Smooth muscle cell (in vitro differentiated cells): ENCODE data around the gene ARHGDIA. TPM values are rescaled to one million over a fixed set of nuclear protein-coding genes. Genes with fewer than 3 reads are reported as not detected.
A peak's percentile ranks its signal among the peaks of the same experiment; 100 is the strongest.

Experiments used
- DNase-seq: peaks from one replicate; lab custom pipeline; 2025; ENCODE audit not compliant: unreplicated experiment; lab: John Stamatoyannopoulos, UW
- H2AFZ ChIP-seq: fragments of 200-600 bp; sonication (generic); 2 replicates; pipeline ENCODE4 v1.6.0; 2016; ENCODE audit warnings: antibody characterized with exemption, low read depth, mild to moderate bottlenecking
- H3F3A ChIP-seq: fragments of 200-600 bp; sonication (generic); 2 replicates; pipeline ENCODE4 v1.6.0; 2017; ENCODE audit warnings: antibody characterized with exemption, low read depth
- H3K27ac ChIP-seq: fragments of 200-600 bp; sonication (generic); 2 replicates; pipeline ENCODE4 v1.5.1; 2016; ENCODE audit warnings: low read depth, mild to moderate bottlenecking
- H3K27me3 ChIP-seq: fragments of 200-600 bp; sonication (generic); 2 replicates; pipeline ENCODE4 v1.6.1; 2016; ENCODE audit warnings: low read depth, mild to moderate bottlenecking
- H3K36me3 ChIP-seq: fragments of 200-600 bp; sonication (generic); 2 replicates; pipeline ENCODE4 v1.5.1; 2016; ENCODE audit warnings: low read depth
- H3K4me1 ChIP-seq: fragments of 200-600 bp; sonication (generic); 2 replicates; pipeline ENCODE4 v1.5.1; 2016; ENCODE audit warnings: low read depth
- H3K4me2 ChIP-seq: fragments of 200-600 bp; sonication (generic); 2 replicates; pipeline ENCODE4 v1.6.0; 2016; ENCODE audit warnings: mild to moderate bottlenecking
- H3K4me3 ChIP-seq: fragments of 200-600 bp; sonication (generic); 2 replicates; pipeline ENCODE4 v1.5.1; 2016; ENCODE audit warnings: mild to moderate bottlenecking
- H3K79me2 ChIP-seq: fragments of 200-600 bp; sonication (generic); 2 replicates; pipeline ENCODE4 v1.6.0; 2016; ENCODE audit warnings: low read depth, mild to moderate bottlenecking
- H3K9ac ChIP-seq: fragments of 200-600 bp; sonication (generic); 2 replicates; pipeline ENCODE4 v1.6.0; 2016; ENCODE audit warnings: low read depth
- H3K9me3 ChIP-seq: fragments of 200-600 bp; sonication (generic); replicated peaks from 2 replicates; pipeline ENCODE4 v1.5.1; 2016; ENCODE audit warnings: low read depth
- H4K20me1 ChIP-seq: fragments of 200-600 bp; sonication (generic); 2 replicates; pipeline ENCODE4 v1.6.0; 2016; ENCODE audit warnings: low read depth
- WGBS: methylation state at CpG from one replicate; pipeline ENCODE4 v1.1.7; 2016; ENCODE audit warnings: low lambda C conversion rate; 5-methylcytosine and 5-hydroxymethylcytosine counted together
- polyA plus RNA-seq: library from polyadenylated mRNA; unstranded; fragments of >200 nt; fragmentation: Nextera tagmentation; extraction: Ambion mirVana; gene quantifications from 2 replicates; pipeline ENCODE4 v1.2.1, GENCODE V29; 2016
- total RNA-seq: library from RNA; depleted of rRNA; stranded (reverse); fragments of >200 nt; gene quantifications from 2 replicates; pipeline ENCODE4 v1.2.3, GENCODE V29; 2014
- TF ChIP-seq, protein P1 (sequence below): fragments of 200-600 bp; sonication (generic); IDR thresholded peaks from 2 replicates; pipeline ENCODE4 v1.5.1; 2017; ENCODE audit warnings: borderline replicate concordance, mild to moderate bottlenecking, antibody characterized with exemption; ENCODE audit not compliant: insufficient read depth, poor library complexity, severe bottlenecking

The ARHGDIA gene
- total and polyA plus RNA-seq, 2 experiments from 2014 or later = 256 to 360 TPM

DNA sequence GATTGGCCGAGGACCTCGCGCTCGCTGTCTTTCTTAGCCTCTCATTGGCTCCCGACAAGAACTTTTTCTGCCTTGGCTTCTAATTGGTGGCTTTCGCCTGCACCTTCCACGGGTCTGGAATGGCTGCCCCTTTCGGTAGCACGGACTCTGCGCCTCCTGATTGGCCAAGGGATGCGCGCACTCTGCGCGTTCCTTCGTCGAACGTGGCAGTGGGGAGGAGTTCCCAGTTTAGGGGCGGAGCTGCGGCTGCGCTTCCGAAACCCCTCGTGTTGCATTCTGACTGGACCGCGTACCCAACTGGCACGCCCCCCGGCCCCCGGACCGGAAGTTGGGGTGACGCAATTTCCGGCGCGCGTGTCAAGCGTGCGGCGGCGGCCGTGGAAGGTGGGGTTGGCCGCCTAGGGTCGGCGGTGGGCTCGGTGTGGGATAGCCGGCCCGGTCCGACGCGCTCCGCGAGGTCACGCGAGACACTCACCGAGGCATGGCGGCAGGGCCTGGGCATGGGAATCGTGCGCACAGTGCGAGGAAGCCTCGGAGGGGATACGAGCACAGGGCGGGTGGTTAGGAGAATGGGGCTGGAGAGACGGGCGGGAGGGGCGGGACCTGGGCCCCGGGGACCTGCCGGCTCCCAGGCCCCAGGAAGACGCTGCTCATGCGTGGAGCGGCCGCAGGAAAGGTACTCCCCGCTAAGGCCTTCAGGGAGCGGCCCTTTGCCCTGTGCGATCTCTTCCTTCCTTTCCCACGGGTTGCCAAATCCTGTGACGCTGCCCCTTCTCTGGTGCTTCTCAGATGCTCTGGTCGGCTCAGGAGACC is 10.2 kb downstream of the ARHGDIA start:
- H3K4me2 ChIP-seq = peak overlapping the region; percentile 98
- peaks cover 26% of the 10 kb centered on the region for H3K4me1 ChIP-seq
- peak overlapping the region; percentile 98 for H3K27ac ChIP-seq
- H3K27me3 ChIP-seq = no peaks in the 10 kb centered on the region
- peaks cover 6% of the 10 kb centered on the region for H3K36me3 ChIP-seq
- TF ChIP-seq, protein P1, sequence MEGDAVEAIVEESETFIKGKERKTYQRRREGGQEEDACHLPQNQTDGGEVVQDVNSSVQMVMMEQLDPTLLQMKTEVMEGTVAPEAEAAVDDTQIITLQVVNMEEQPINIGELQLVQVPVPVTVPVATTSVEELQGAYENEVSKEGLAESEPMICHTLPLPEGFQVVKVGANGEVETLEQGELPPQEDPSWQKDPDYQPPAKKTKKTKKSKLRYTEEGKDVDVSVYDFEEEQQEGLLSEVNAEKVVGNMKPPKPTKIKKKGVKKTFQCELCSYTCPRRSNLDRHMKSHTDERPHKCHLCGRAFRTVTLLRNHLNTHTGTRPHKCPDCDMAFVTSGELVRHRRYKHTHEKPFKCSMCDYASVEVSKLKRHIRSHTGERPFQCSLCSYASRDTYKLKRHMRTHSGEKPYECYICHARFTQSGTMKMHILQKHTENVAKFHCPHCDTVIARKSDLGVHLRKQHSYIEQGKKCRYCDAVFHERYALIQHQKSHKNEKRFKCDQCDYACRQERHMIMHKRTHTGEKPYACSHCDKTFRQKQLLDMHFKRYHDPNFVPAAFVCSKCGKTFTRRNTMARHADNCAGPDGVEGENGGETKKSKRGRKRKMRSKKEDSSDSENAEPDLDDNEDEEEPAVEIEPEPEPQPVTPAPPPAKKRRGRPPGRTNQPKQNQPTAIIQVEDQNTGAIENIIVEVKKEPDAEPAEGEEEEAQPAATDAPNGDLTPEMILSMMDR = no peak
- peak overlapping the region; percentile 74 for H3K4me3 ChIP-seq
- no peak overlapping the region for H2AFZ ChIP-seq
- no peaks in the 10 kb centered on the region for H3K9me3 ChIP-seq
- H4K20me1 ChIP-seq = peaks cover 74% of the 10 kb centered on the region
- peaks cover 85% of the 10 kb centered on the region for H3K79me2 ChIP-seq
- WGBS = 1% methylated on average over 58 of the region's 74 CpGs
- DNase-seq = peak; percentile 99
- H3K9ac ChIP-seq = peak overlapping the region; percentile 94
- peaks cover 20% of the 10 kb centered on the region for H3F3A ChIP-seq

DNA sequence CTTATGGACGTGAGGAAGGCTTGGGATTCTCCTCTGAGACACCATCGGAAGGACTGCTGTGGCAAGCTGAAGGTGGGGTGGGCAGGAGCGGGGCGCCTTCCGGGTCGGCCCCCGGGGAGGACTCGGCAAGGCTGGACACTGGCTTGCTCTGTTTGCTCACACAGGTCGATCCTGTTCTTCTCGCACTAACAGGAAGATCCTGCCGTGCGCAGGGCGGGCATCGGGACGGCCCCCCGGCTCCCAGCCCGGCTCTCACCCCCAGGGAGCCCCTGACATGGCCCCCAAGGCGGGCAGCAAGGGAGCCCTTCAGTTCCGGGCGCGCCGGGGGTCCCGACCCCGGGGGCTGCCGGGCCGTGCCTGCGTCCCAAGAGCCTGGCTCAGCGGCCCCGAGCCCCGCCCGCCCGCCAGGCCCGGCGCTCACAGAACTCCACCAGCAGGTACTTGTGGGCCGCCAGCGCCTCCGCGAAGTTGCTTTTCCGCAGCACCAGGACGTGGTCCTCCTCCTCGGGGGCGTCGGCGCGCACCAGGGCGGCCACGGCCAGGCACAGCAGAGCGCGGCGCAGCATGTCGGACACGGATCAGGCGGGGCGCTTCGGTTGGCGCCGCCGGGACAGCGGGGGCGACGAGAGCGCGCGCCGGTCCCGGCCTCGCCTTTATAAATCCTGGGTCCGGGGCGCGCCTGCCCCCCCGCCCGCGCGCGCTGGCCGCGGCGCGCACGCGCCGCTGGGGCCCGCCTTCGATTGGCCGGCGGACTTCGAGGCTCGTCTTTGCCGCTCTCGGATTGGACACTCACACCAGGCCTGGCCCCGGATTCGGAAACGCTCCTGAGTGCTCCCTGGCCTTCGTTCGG is 11.0 kb downstream of the ARHGDIA start, which contains the start of gene P4HB:
Gene P4HB, minus strand, starts transcription at position 630 of the 850 bp plus-strand sequence. Its CDS starts 64 bp downstream, at position 566.
- peaks cover 6% of the 10 kb centered on the region for H3K36me3 ChIP-seq
- TF ChIP-seq, protein P1 = no peak
- peaks cover 25% of the 10 kb centered on the region for H3K4me1 ChIP-seq
- WGBS = 2% methylated on average over 59 of the region's 95 CpGs
- H3K9ac ChIP-seq = peak within 1 kb of the TSS; percentile 94
- H3K27ac ChIP-seq = peak within 1 kb of the TSS; percentile 98
- peaks cover 74% of the 10 kb centered on the region for H4K20me1 ChIP-seq
- H3K79me2 ChIP-seq = peaks cover 90% of the 10 kb centered on the region
- no peak within 1 kb of the TSS for H2AFZ ChIP-seq
- H3K4me3 ChIP-seq = peak within 1 kb of the TSS; percentile 100
- H3K27me3 ChIP-seq = no peaks in the 10 kb centered on the region
- H3K4me2 ChIP-seq = peak within 1 kb of the TSS; percentile 98
- DNase-seq = peak; percentile 99
- H3F3A ChIP-seq = peaks cover 15% of the 10 kb centered on the region
- no peaks in the 10 kb centered on the region for H3K9me3 ChIP-seq

DNA sequence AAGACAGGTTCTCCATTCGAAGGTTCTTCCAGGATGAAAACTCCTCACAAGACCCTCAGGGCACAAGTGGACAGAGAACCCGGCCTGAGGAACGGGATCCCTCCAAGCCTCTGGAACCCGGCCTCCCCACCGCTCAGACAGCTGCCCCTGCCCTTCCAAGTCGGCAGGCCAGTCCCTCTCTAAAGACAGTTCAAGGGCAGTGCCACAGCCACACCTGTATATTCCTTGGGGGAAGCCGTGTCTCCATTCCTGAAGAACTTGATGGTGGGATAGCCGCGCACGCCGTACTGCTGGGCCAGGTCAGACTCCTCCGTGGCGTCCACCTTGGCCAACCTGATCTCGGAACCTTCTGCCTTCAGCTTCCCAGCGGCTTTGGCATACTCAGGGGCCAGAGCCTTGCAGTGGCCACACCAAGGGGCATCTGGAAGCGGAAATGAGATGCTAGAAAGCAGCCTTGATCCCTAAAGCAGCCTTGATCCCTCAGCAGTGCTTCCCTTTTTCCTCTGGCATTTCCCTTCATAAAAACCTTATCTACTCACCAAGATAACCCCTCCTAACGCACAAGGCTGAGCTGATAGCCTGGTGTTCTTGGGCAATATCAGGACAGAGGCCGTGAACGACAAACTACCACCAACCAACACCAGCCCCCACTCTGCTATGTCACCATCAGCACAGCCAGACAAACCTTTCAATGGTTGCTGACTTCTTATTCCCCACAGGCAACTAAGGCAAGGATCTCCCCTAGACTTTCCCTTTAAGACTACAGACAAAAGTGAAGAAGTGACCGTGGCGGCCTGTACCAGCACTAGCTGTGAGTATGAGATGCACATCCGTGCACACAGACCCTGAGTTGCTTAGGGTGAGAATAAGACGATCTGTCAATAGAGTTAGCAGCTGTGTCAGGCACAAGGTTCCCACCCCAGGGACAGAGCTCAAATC is 11.9 kb downstream of the ARHGDIA start:
- WGBS = 55% methylated on average over 23 of the region's 23 CpGs
- H3K36me3 ChIP-seq = peaks cover 6% of the 10 kb centered on the region

More for the DNA sequence above, 11.9 kb downstream of the ARHGDIA start:
- Histone ChIP-seq H3K27ac (peak overlapping the region; percentile 83), H3K9ac (peak overlapping the region; percentile 94), H4K20me1 (peaks cover 74% of the 10 kb centered on the region), H3K79me2 (peaks cover 90% of the 10 kb centered on the region), H3K4me3 (peak overlapping the region; percentile 100), H3K9me3 (no peaks in the 10 kb centered on the region), H2AFZ (no peak overlapping the region), H3K27me3 (no peaks in the 10 kb centered on the region), H3K4me1 (peaks cover 25% of the 10 kb centered on the region), H3K4me2 (peak overlapping the region; percentile 98), H3F3A (peaks cover 9% of the 10 kb centered on the region)
- TF ChIP-seq, protein P1 = no peak
- DNase-seq = no peak
